HCT116 (cell line): ENCODE results near the gene FKBP9. TPM values are rescaled to one million over a fixed set of nuclear protein-coding genes. Genes with fewer than 3 reads are reported as not detected.

ENCODE experiments used
- ATAC-seq: fragments of 200-7000 bp; cut with Tn5 transposase; 2 replicates; pipeline ENCODE4 v1.9.1; 2020; ENCODE audit warnings: mild to moderate bottlenecking, moderate library complexity
- BruUV-seq: library from RNA; stranded (reverse); fragments of 400-500 nt; replicated peaks from 2 replicates; lab custom pipeline; 2021; lab: Mats Ljungman, UMichigan
- CTCF ChIA-PET: fragments of 300-600 bp; sonication (Branson Sonifier 250); formaldehyde crosslinking; loops from one replicate; lab custom pipeline; 2021; ENCODE audit warnings: antibody characterized with exemption; lab: Charles Lee
- POLR2A ChIA-PET: fragments of 300-600, 350-600 bp; sonication (Branson Sonifier 250); formaldehyde crosslinking; loops from one replicate; lab custom pipeline; 2021; ENCODE audit warnings: antibody characterized with exemption; lab: Charles Lee
- RAD21 ChIA-PET, 2 experiments: fragments of 300-600 bp; sonication (Branson Sonifier 250); formaldehyde crosslinking; loops; one replicate each; lab custom pipeline; 2023; ENCODE audit warnings: low total read pairs in 2 of 2; ENCODE audit not compliant: uncharacterized antibody in 2 of 2, unreplicated experiment in 2 of 2, low non-redundant PET in 1 of 2; lab: Charles Lee
- DNase-seq: peaks from one replicate; pipeline ENCODE4 v3.0.0-alpha.2; 2010; ENCODE audit warnings: low read depth, low spot score
- H2AFZ ChIP-seq: fragments of 200-600 bp; shearing (Covaris generic), sonication (generic); 2 replicates; pipeline ENCODE4 v1.6.1; 2017; ENCODE audit warnings: low read depth, mixed run types, mixed read lengths, antibody characterized with exemption, low read length; ENCODE audit not compliant: poor library complexity, severe bottlenecking
- H3K27ac ChIP-seq: 2 replicates; pipeline ENCODE4 v1.5.1; 2012; ENCODE audit warnings: low read depth, low read length
- H3K27me3 ChIP-seq: fragments of 200-600 bp; sonication (generic); 2 replicates; pipeline ENCODE4 v1.6.1; 2016; ENCODE audit warnings: mixed run types, low read length, mixed read lengths; ENCODE audit not compliant: insufficient read depth
- H3K36me3 ChIP-seq, 2 experiments: fragments of 200-500 bp in 1 of 2; fragments of 200-600 bp in 1 of 2; sonication (Bioruptor generic) in 1 of 2; sonication (generic) in 1 of 2; 2 replicates each; pipeline versions ENCODE4 v1.5.1 to v1.6.1; 2014 to 2016; ENCODE audit warnings: low read length in 2 of 2, inconsistent platforms in 1 of 2, mixed read lengths in 1 of 2, mixed run types in 1 of 2; ENCODE audit not compliant: insufficient read depth in 2 of 2, control insufficient read depth in 1 of 2
- H3K4me1 ChIP-seq, 2 experiments: fragments of 200-600 bp in 1 of 2; sonication (generic) in 1 of 2; 2 replicates each; pipeline versions ENCODE4 v1.5.1 to v1.6.1; 2012 to 2017; ENCODE audit warnings: low read length in 2 of 2, inconsistent platforms in 1 of 2, mild to moderate bottlenecking in 1 of 2, mixed read lengths in 1 of 2, mixed run types in 1 of 2, moderate library complexity in 1 of 2; ENCODE audit not compliant: insufficient read depth in 2 of 2, control insufficient read depth in 1 of 2
- H3K4me2 ChIP-seq: fragments of 200-600 bp; sonication (generic); 2 replicates; pipeline ENCODE4 v1.6.1; 2017; ENCODE audit warnings: mixed run types, low read length, mixed read lengths
- H3K4me3 ChIP-seq, 2 experiments: fragments of 200-600 bp in 1 of 2; sonication (generic) in 1 of 2; replicated peaks in 1 of 2; 2 replicates each; pipeline ENCODE4 v1.5.1; 2011 to 2016; ENCODE audit warnings: low read length in 2 of 2, control low read depth in 1 of 2, low read depth in 1 of 2, mild to moderate bottlenecking in 1 of 2, mixed read lengths in 1 of 2, mixed run types in 1 of 2
- H3K79me2 ChIP-seq: fragments of 200-600 bp; sonication (generic); 2 replicates; pipeline ENCODE4 v1.6.1; 2017; ENCODE audit warnings: mild to moderate bottlenecking, mixed run types, low read length, moderate library complexity, mixed read lengths; ENCODE audit not compliant: insufficient read depth
- H3K9ac ChIP-seq: fragments of 200-600 bp; sonication (generic); 2 replicates; pipeline ENCODE4 v1.6.1; 2016; ENCODE audit warnings: low read length, mixed read lengths
- H3K9me2 ChIP-seq: fragments of 200-600 bp; sonication (generic), shearing (Covaris generic); 2 replicates; pipeline ENCODE4 v1.6.1; 2017; ENCODE audit warnings: mixed run types, mild to moderate bottlenecking, moderate library complexity; ENCODE audit not compliant: insufficient read depth
- H3K9me3 ChIP-seq, 2 experiments: fragments of 200-500 bp in 1 of 2; fragments of 200-600 bp in 1 of 2; sonication (Bioruptor generic) in 1 of 2; sonication (generic) in 1 of 2; 2 replicates each; pipeline ENCODE4 v1.6.1; 2014 to 2017; ENCODE audit warnings: low read length in 2 of 2, mixed read lengths in 2 of 2, inconsistent platforms in 1 of 2, low read depth in 1 of 2, mild to moderate bottlenecking in 1 of 2, mixed run types in 1 of 2, moderate library complexity in 1 of 2; ENCODE audit not compliant: control insufficient read depth in 1 of 2, insufficient read depth in 1 of 2
- H4K20me1 ChIP-seq: fragments of 200-600 bp; sonication (generic), shearing (Covaris generic); 2 replicates; pipeline ENCODE4 v1.6.1; 2017; ENCODE audit warnings: mixed run types, mild to moderate bottlenecking, moderate library complexity; ENCODE audit not compliant: insufficient read depth
- ATF3 ChIP-seq: IDR thresholded peaks from 2 replicates; pipeline ENCODE4 v1.6.1; 2012
- CTCF ChIP-seq, 3 experiments: fragments of 200-600 bp in 1 of 3; sonication (generic) in 1 of 3; IDR thresholded peaks in 2 of 3; conservative IDR thresholded peaks in 1 of 3; 2 replicates each; pipeline ENCODE4 v1.5.1; 2012 to 2017; ENCODE audit warnings: low read depth in 2 of 3, low read length in 2 of 3, antibody characterized with exemption in 1 of 3, borderline replicate concordance in 1 of 3, control low read depth in 1 of 3, mild to moderate bottlenecking in 1 of 3, mixed read lengths in 1 of 3, mixed run types in 1 of 3, moderate library complexity in 1 of 3; ENCODE audit not compliant: insufficient read depth in 1 of 3
- EGR1 ChIP-seq: IDR thresholded peaks from 2 replicates; pipeline ENCODE4 v1.6.1; 2012; ENCODE audit warnings: low read depth
- EZH2 ChIP-seq: fragments of 200-600 bp; sonication (generic); IDR thresholded peaks from 2 replicates; pipeline ENCODE4 v1.6.1; 2017; ENCODE audit warnings: antibody characterized with exemption, mixed run types
- EZH2phosphoT487 ChIP-seq: fragments of 200-600 bp; IDR thresholded peaks from 2 replicates; pipeline ENCODE4 v1.6.1; 2018; ENCODE audit warnings: antibody characterized with exemption, borderline replicate concordance
- JUND ChIP-seq: IDR thresholded peaks from 2 replicates; pipeline ENCODE4 v1.6.1; 2012
- MAX ChIP-seq: IDR thresholded peaks from 2 replicates; pipeline ENCODE4 v1.6.1; 2012
- RAD21 ChIP-seq: IDR thresholded peaks from 2 replicates; pipeline ENCODE4 v1.6.1; 2012; ENCODE audit warnings: low read depth, mild to moderate bottlenecking
- REST ChIP-seq: IDR thresholded peaks from 2 replicates; pipeline ENCODE4 v1.6.1; 2012; ENCODE audit warnings: low read depth
- SIN3A ChIP-seq: IDR thresholded peaks from 2 replicates; pipeline ENCODE4 v1.6.1; 2012; ENCODE audit warnings: low read depth
- SP1 ChIP-seq: IDR thresholded peaks from 2 replicates; pipeline ENCODE4 v1.6.1; 2012; ENCODE audit warnings: low read depth
- SRF ChIP-seq: IDR thresholded peaks from 2 replicates; pipeline ENCODE4 v1.6.1; 2012; ENCODE audit warnings: low read depth
- TCF7L2 ChIP-seq: IDR thresholded peaks from 2 replicates; pipeline ENCODE4 v1.7.0; 2011; ENCODE audit warnings: borderline replicate concordance, inconsistent platforms; ENCODE audit not compliant: insufficient read depth, insufficient read length; ENCODE audit errors: extremely low read depth
- YY1 ChIP-seq: IDR thresholded peaks from 2 replicates; pipeline ENCODE4 v1.6.1; 2011; ENCODE audit warnings: low read length, low read depth, moderate library complexity, mild to moderate bottlenecking; ENCODE audit not compliant: insufficient replicate concordance; ENCODE audit errors: extremely low read depth
- ZFX ChIP-seq: fragments of 450-650 bp; IDR thresholded peaks from 2 replicates; pipeline ENCODE4 v1.6.1; 2017
- intact Hi-C: fragments of 100-400 bp; cut with micrococcal nuclease; formaldehyde crosslinking; loops from 2 replicates; pipeline ENCODE4 v1.10.0; 2022
- total RNA-seq: library from RNA; stranded (reverse); gene quantifications from one replicate; pipeline ENCODE4 v1.2.1, GENCODE V29; 2021; ENCODE audit not compliant: unreplicated experiment

FKBP9 gene
- total RNA-seq, 1 experiment from 2014 or later: 85.6 TPM

- Histone ChIP-seq H3K27ac (no peak overlapping the region), H3K79me2 (peaks cover 97% of the 10 kb centered on the region), H3K4me1 (no peaks in the 10 kb centered on the region; a peak in 1 of 4 replicates), H3K27me3 (no peaks in the 10 kb centered on the region), H3K9ac (no peak overlapping the region), H4K20me1 (peaks cover 32% of the 10 kb centered on the region), H3K4me2 (no peak overlapping the region), H2AFZ (no peak overlapping the region), H3K9me2 (no peaks in the 10 kb centered on the region), H3K4me3 (no peak overlapping the region), H3K36me3 (no peaks in the 10 kb centered on the region), H3K9me3 (no peaks in the 10 kb centered on the region)
- TF ChIP-seq JUND: no peak
- no peak for TF ChIP-seq ATF3
- BruUV-seq: no TSS peak
- RAD21 ChIA-PET: no interaction called here
- no peak for ATAC-seq
- CTCF ChIA-PET: interaction anchor here (1.5 kb wide), 1 partner anchor 15 kb away, joined by 3 read pairs; no protein-coding TSS in a partner anchor
- no peak for DNase-seq
- intact Hi-C loops: no loop called here
- POLR2A ChIA-PET: interaction anchor here (2.1 kb wide), 1 partner anchor 14 kb away, joined by 5 read pairs; the partner anchor contains the start of gene NT5C3A
These were observed 91.0 kb downstream of the FKBP9 start for GRCh38 chr7:33048257-33048656.

- no peak overlapping the region for H2AFZ ChIP-seq
- RAD21 ChIA-PET: no interaction called here
- no peaks in the 10 kb centered on the region for H3K9me2 ChIP-seq
- H3K27me3 ChIP-seq: no peaks in the 10 kb centered on the region
- H3K9me3 ChIP-seq: no peaks in the 10 kb centered on the region
- H3K9ac ChIP-seq: no peak overlapping the region
- no peaks in the 10 kb centered on the region for H3K36me3 ChIP-seq
- peaks cover 97% of the 10 kb centered on the region for H3K79me2 ChIP-seq
- no peak overlapping the region for H3K27ac ChIP-seq
- H3K4me2 ChIP-seq: no peak overlapping the region
- POLR2A ChIA-PET: interaction anchor here (2.1 kb wide), 1 partner anchor 14 kb away, joined by 5 read pairs; the partner anchor contains the start of gene NT5C3A
- peaks cover 35% of the 10 kb centered on the region for H4K20me1 ChIP-seq
- no peak overlapping the region for H3K4me3 ChIP-seq
- no peak for DNase-seq
- intact Hi-C loops: no loop called here
- CTCF ChIA-PET: interaction anchor here (1.3 to 1.5 kb wide), 2 partner anchors 15 to 248 kb away, joined by 3 read pairs; no protein-coding TSS in a partner anchor
- no TSS peak for BruUV-seq
- H3K4me1 ChIP-seq: no peaks in the 10 kb centered on the region; a peak in 1 of 4 replicates
- no peak for ATAC-seq
- TF ChIP-seq EGR1 (no peak), TCF7L2 (no peak), CTCF (IDR thresholded peaks at IDR 0.05 in 2 of 3, conservative IDR thresholded peaks at IDR 0.05 in 1 of 3; ENCODE audit: borderline replicate concordance in 1 of 3, insufficient read depth in 1 of 3, low read depth in 2 of 3, low read length in 2 of 3) (no peak), JUND (no peak), YY1 (no peak), EZH2phosphoT487 (no peak), RAD21 (no peak), SIN3A (no peak), REST (no peak), EZH2 (no peak), SRF (no peak), SP1 (no peak), ZFX (no peak), MAX (no peak)
These were observed 91.5 kb downstream of the FKBP9 start for GRCh38 chr7:33048704-33049103.
